Heart right ventricle (tissue), 16 donors: ENCODE measurements around the gene ARF1. TPM values are rescaled to one million over a fixed set of nuclear protein-coding genes. Genes with fewer than 3 reads are reported as not detected.

Experiments used
- ATAC-seq, 8 donors: fragments of 200-7000 bp; cut with Tn5 transposase; one replicate each; pipeline ENCODE4 v1.9.1; 2020; ENCODE audit warnings: mild to moderate bottlenecking in 8 of 8, moderate library complexity in 8 of 8, moderate number of reproducible peaks in 1 of 8
- DNase-seq, 2 donors: peaks; one replicate each; pipeline ENCODE4 v3.0.0-alpha.2; 2020
- H3K27ac ChIP-seq, 10 donors: fragments of 200-600 bp; sonication (generic) in 2 of 10; one replicate each; pipeline versions ENCODE4 v1.5.0 to v1.8.0; 2020 to 2022; ENCODE audit warnings: mild to moderate bottlenecking in 3 of 10
- H3K27me3 ChIP-seq, 7 donors: fragments of 200-600 bp; one replicate each; pipeline ENCODE4 v1.8.0; 2021 to 2022; ENCODE audit warnings: mild to moderate bottlenecking in 2 of 7
- H3K36me3 ChIP-seq, 9 donors: fragments of 200-600 bp; sonication (generic) in 1 of 9; one replicate each; pipeline versions ENCODE4 v1.5.0 to v1.8.0; 2020 to 2022; ENCODE audit warnings: mild to moderate bottlenecking in 2 of 9
- H3K4me1 ChIP-seq, 9 donors: fragments of 200-600 bp; sonication (generic) in 1 of 9; one replicate each; pipeline versions ENCODE4 v1.5.0 to v1.8.0; 2020 to 2022; ENCODE audit warnings: mild to moderate bottlenecking in 4 of 9
- H3K4me3 ChIP-seq, 10 donors: fragments of 200-600 bp; sonication (generic) in 2 of 10; one replicate each; pipeline versions ENCODE4 v1.5.0 to v1.8.0; 2020 to 2022; ENCODE audit warnings: mild to moderate bottlenecking in 7 of 10, moderate library complexity in 2 of 10
- H3K9me3 ChIP-seq, 11 donors: fragments of 200-600 bp in 10 of 11; sonication (generic) in 2 of 11; one replicate each; pipeline versions ENCODE4 v1.5.0 to v1.8.0; 2013 to 2022; ENCODE audit warnings: mild to moderate bottlenecking in 2 of 11, control low read depth in 1 of 11, moderate library complexity in 1 of 11
- CTCF ChIP-seq, 9 donors: fragments of 200-600 bp; sonication (generic) in 2 of 9; IDR thresholded peaks; one replicate each; pipeline versions ENCODE4 v1.5.0 to v1.8.0; 2021 to 2022; ENCODE audit warnings: antibody characterized with exemption in 9 of 9, mild to moderate bottlenecking in 5 of 9, moderate library complexity in 1 of 9
- WGBS, 2 donors: extraction: QIAGEN DNeasy Blood & Tissue Kit; methylation state at CpG; one replicate each; pipeline ENCODE4 v1.1.7; 2013; ENCODE audit warnings: inconsistent platforms in 1 of 2; 5-methylcytosine and 5-hydroxymethylcytosine counted together
- intact Hi-C, 10 donors: fragments of 100-400 bp; cut with DNase I; formaldehyde crosslinking; loops; one replicate each; pipeline versions ENCODE4 v1.11.1 to v1.14.2; 2022
- polyA plus RNA-seq, 2 donors: library from polyadenylated mRNA; stranded (reverse); fragments of 200-250 nt; gene quantifications; one replicate each; pipeline ENCODE4 v1.2.3, GENCODE V29; 2013
- total RNA-seq, 10 donors: library from RNA; stranded (reverse); fragmentation: NEBNext Ultra II Directional in 3 of 10; extraction: Animal tissue kit (Norgen Biotek cat#: 25700) in 3 of 10; gene quantifications; one replicate each; pipeline versions ENCODE4 v1.2.1 to v1.2.4, GENCODE V29; 2021 to 2023
- donor health status: Arrhythmogenic right ventricular cardiomyopathy.
- donor health status: ischemic (EF 13 %, LVEDD 7.1; RV severe dilation, severe dysfunction).
- donor health status: healthy with polysubstance abuse.
- donor health status: DM: no; HTN: yes; CAD: no.
- donor health status: DM: no; HTN: no; CAD: no.
- donor health status: ischemic (EF 25% LVEDD 6.9; RV normal size, moderate dysfunction).
- donor health status: ischemic (EF 25% LVEDD 5.7; RV mildly dilated, moderate dysfunction).
- donor health status: healthy.
- donor health status: DM: yes; HTN: yes; CAD: no.
- donor health status: Ischemic cardiomyopathy.
- donor health status: ischemic (EF 35%, LVEDD 5.7; RV mildly dilated, moderate dysfunction).
- donor health status: nonischemic (EF 11% LVEDD 7.7; RV severe dilation, severe dysfunction).
- donor health status: DM: yes; HTN: yes; CAD: no.
- donor health status: PGD.
- donor health status: ischemic (EF 29% LVEDD 5.4; RV normal size, mild dysfunction).
- donor health status: nonischemic (EF 23%, LVEDD 6.1; RV moderate dilation, normal function).

Gene ARF1
- total and polyA plus RNA-seq, 12 donors = 204 to 498 (median 338) TPM

- Histone ChIP-seq H3K27me3 (peaks cover 0 to 15% (median 7%) of the 10 kb centered on the region in 7 donors), H3K9me3 (no peaks in the 10 kb centered on the region), H3K4me3 (no peak overlapping the region), H3K36me3 (no peaks in the 10 kb centered on the region), H3K27ac (no peak overlapping the region), H3K4me1 (no peaks in the 10 kb centered on the region)
- DNase-seq = no peak
- peak in 2 of 8 donors; percentile 13 to 23 for ATAC-seq
- TF ChIP-seq CTCF (IDR thresholded peaks at IDR 0.05) = no peak
- WGBS, 2 donors = 41 to 52% methylated on average over 18 of the region's 18 CpGs
- intact Hi-C loops = no loop called here
Measured at GRCh38 chr1:228074954-228075730, 7.4 kb upstream of the ARF1 start.

- Histone ChIP-seq H3K27me3 (peaks cover 0 to 15% (median 7%) of the 10 kb centered on the region in 7 donors), H3K4me1 (peaks cover 0 to 2% (median under 1%) of the 10 kb centered on the region in 9 donors), H3K9me3 (no peaks in the 10 kb centered on the region), H3K36me3 (no peaks in the 10 kb centered on the region), H3K27ac (no peak overlapping the region), H3K4me3 (no peak overlapping the region)
- no peak for DNase-seq
- 85 to 87% methylated on average over 9 of the region's 9 CpGs for WGBS, 2 donors
- no peak for TF ChIP-seq CTCF (IDR thresholded peaks at IDR 0.05)
- no peak for ATAC-seq
- intact Hi-C loops = no loop called here
Measured at GRCh38 chr1:228075801-228076271, 6.7 kb upstream of the ARF1 start.

GRCh38 chr1:228076796-228077430 is 5.6 kb upstream of the ARF1 start:
- ATAC-seq = no peak
- Histone ChIP-seq H3K4me1 (peaks cover 8 to 13% (median 10%) of the 10 kb centered on the region in 9 donors), H3K4me3 (no peak overlapping the region), H3K27me3 (peaks cover 0 to 15% (median 7%) of the 10 kb centered on the region in 7 donors), H3K9me3 (no peaks in the 10 kb centered on the region), H3K27ac (no peak overlapping the region), H3K36me3 (no peaks in the 10 kb centered on the region)
- intact Hi-C loops = no loop called here
- no peak for TF ChIP-seq CTCF (IDR thresholded peaks at IDR 0.05)
- 75 to 76% methylated on average over 9 of the region's 9 CpGs for WGBS, 2 donors
- no peak for DNase-seq

- intact Hi-C loops = no loop called here
- DNase-seq = no peak
- H3K9me3 ChIP-seq = no peaks in the 10 kb centered on the region
Measured at GRCh38 chr1:228077565-228078330, 4.8 kb upstream of the ARF1 start.

More at GRCh38 chr1:228077565-228078330, 4.8 kb upstream of the ARF1 start:
- WGBS, 2 donors = 54 to 56% methylated on average over 10 of the region's 10 CpGs
- H3K36me3 ChIP-seq = no peaks in the 10 kb centered on the region
- H3K27me3 ChIP-seq = peaks cover 0 to 10% (median 5%) of the 10 kb centered on the region in 7 donors
- no peak overlapping the region for H3K4me3 ChIP-seq
- H3K4me1 ChIP-seq = peaks cover 10 to 13% (median 11%) of the 10 kb centered on the region in 9 donors
- no peak for ATAC-seq
- no peak overlapping the region for H3K27ac ChIP-seq
- no peak for TF ChIP-seq CTCF (IDR thresholded peaks at IDR 0.05)
